Fibroblast of the conjunctiva (primary cell): Measurements from ENCODE around the gene PPP2R5B.

Source experiments
- DNase-seq: peaks from one replicate; pipeline ENCODE4 v3.0.0-alpha.2; 2010; ENCODE audit warnings: low read depth

PPP2R5B gene

GRCh38 chr11:64908766-64909165 lies 15.7 kb upstream of the PPP2R5B start:
- DNase-seq, result no peak

- DNase-seq, result no peak
Measured at GRCh38 chr11:64909653-64910343, 14.7 kb upstream of the PPP2R5B start.

- DNase-seq, result no peak
Measured at GRCh38 chr11:64910451-64911093, 13.9 kb upstream of the PPP2R5B start.

- no peak for DNase-seq
Measured at GRCh38 chr11:64911142-64911541, 13.3 kb upstream of the PPP2R5B start.

- DNase-seq, result no peak
Measured at GRCh38 chr11:64911689-64912088, 12.8 kb upstream of the PPP2R5B start.

GRCh38 chr11:64913171-64913727 lies 11.2 kb upstream of the PPP2R5B start:
- DNase-seq, result no peak

- DNase-seq, result no peak
Measured at GRCh38 chr11:64914123-64914522, 10.4 kb upstream of the PPP2R5B start.

- no peak for DNase-seq
Measured at GRCh38 chr11:64915376-64915887, 9.1 kb upstream of the PPP2R5B start.

GRCh38 chr11:64916040-64916774 lies 8.3 kb upstream of the PPP2R5B start:
- no peak for DNase-seq

- peak; percentile 99 for DNase-seq
Measured at GRCh38 chr11:64916775-64917662, 7.5 kb upstream of the PPP2R5B start, which contains the start of gene ATG2A. Gene ATG2A, minus strand, starts transcription at chr11:64917209. Its CDS starts 74 bp downstream, at chr11:64917135.

- no peak for DNase-seq
Measured at GRCh38 chr11:64917663-64917995, 6.9 kb upstream of the PPP2R5B start.

- DNase-seq, result peak; percentile 21
Measured at GRCh38 chr11:64918017-64918416, 6.5 kb upstream of the PPP2R5B start.

GRCh38 chr11:64919627-64920026 lies 4.9 kb upstream of the PPP2R5B start:
- no peak for DNase-seq

- DNase-seq, result no peak
Measured at GRCh38 chr11:64920124-64920523, 4.4 kb upstream of the PPP2R5B start.

GRCh38 chr11:64921384-64921783 lies 3.1 kb upstream of the PPP2R5B start:
- no peak for DNase-seq

- no peak for DNase-seq
Measured at GRCh38 chr11:64923151-64923661, 1.3 kb upstream of the PPP2R5B start.

- DNase-seq, result no peak
Measured at GRCh38 chr11:64924910-64925284, 408 bp downstream of the PPP2R5B start.

- DNase-seq, result no peak
Measured at GRCh38 chr11:64925536-64926436, 1.3 kb downstream of the PPP2R5B start.

GRCh38 chr11:64926689-64927088 lies 2.2 kb downstream of the PPP2R5B start:
- no peak for DNase-seq

GRCh38 chr11:64928957-64929356 lies 4.5 kb downstream of the PPP2R5B start:
- DNase-seq, result no peak
